ENCODE data around the gene NOP58. TPM values are rescaled to one million over a fixed set of nuclear protein-coding genes. Genes with fewer than 3 reads are reported as not detected.
"Not testable (repeated sequence)": the region's sequence is repeated elsewhere in the genome, so short reads cannot be mapped to it uniquely, and the experiment has no call there.

NOP58 gene
- total RNA-seq, 2 donors from 2014 or later, result 73.5 to 82.7 TPM

- no peaks in the 10 kb centered on the region for H3K27me3 ChIP-seq (ENCODE audit: control insufficient read depth, insufficient read depth, low read length, poor library complexity, severe bottlenecking)
- Mint-ChIP-seq H3K4me3 (no peak overlapping the region), H3K36me3 (ENCODE audit: low read depth) (no peaks in the 10 kb centered on the region), H3K27me3 (ENCODE audit: insufficient read depth) (no peaks in the 10 kb centered on the region), H3K4me1 (peaks cover 3% of the 10 kb centered on the region), H3K27ac (no peak overlapping the region), H3K9me3 (no peaks in the 10 kb centered on the region)
- H3K4me3 ChIP-seq (ENCODE audit: low read length), result peak overlapping the region; percentile 96
- no peak for DNase-seq
- no peak for TF ChIP-seq CTCF (conservative IDR thresholded peaks at IDR 0.05)
- no peaks in the 10 kb centered on the region for H3K36me3 ChIP-seq (ENCODE audit: control insufficient read depth, insufficient read depth, low read length)
- no peaks in the 10 kb centered on the region for H3K4me1 ChIP-seq (ENCODE audit: control insufficient read depth, insufficient read depth, low read length)
- no peaks in the 10 kb centered on the region for H3K9me3 ChIP-seq (ENCODE audit: control insufficient read depth, low read length)
- peak overlapping the region; percentile 98 for H3K9ac ChIP-seq (ENCODE audit: extremely low read depth, low read length, poor library complexity, severe bottlenecking)
- 39 to 41% methylated on average over 9 of the region's 9 CpGs for WGBS, 2 experiments (ENCODE audit: insufficient coverage in 1 of 2, insufficient read length in 1 of 2)
- H3K27ac ChIP-seq (ENCODE audit: low read depth, low read length), result no peak overlapping the region
Observed at GRCh38 chr2:202267495-202267894, 1.9 kb downstream of the NOP58 start.

GRCh38 chr2:202269585-202269984, 4.0 kb downstream of the NOP58 start:
- no peak overlapping the region for H3K27ac Mint-ChIP-seq
- H3K9me3 Mint-ChIP-seq, result no peaks in the 10 kb centered on the region
- Histone ChIP-seq H3K9me3 (ENCODE audit: control insufficient read depth, low read length) (no peaks in the 10 kb centered on the region), H3K27me3 (ENCODE audit: control insufficient read depth, insufficient read depth, low read length, poor library complexity, severe bottlenecking) (no peaks in the 10 kb centered on the region), H3K36me3 (ENCODE audit: control insufficient read depth, insufficient read depth, low read length) (no peaks in the 10 kb centered on the region), H3K4me1 (ENCODE audit: control insufficient read depth, insufficient read depth, low read length) (no peaks in the 10 kb centered on the region), H3K27ac (ENCODE audit: low read depth, low read length) (no peak overlapping the region), H3K4me3 (ENCODE audit: low read length) (no peak overlapping the region), H3K9ac (ENCODE audit: extremely low read depth, low read length, poor library complexity, severe bottlenecking) (no peak overlapping the region)
- WGBS, 2 experiments (ENCODE audit: insufficient coverage in 1 of 2, insufficient read length in 1 of 2), result 89 to 95% methylated on average over 8 to 9 of the region's 9 CpGs
- TF ChIP-seq CTCF (conservative IDR thresholded peaks at IDR 0.05), result no peak
- no peak for DNase-seq
- H3K36me3 Mint-ChIP-seq (ENCODE audit: low read depth), result no peaks in the 10 kb centered on the region
- H3K4me1 Mint-ChIP-seq, result peaks cover 3% of the 10 kb centered on the region
- H3K27me3 Mint-ChIP-seq (ENCODE audit: insufficient read depth), result no peaks in the 10 kb centered on the region
- H3K4me3 Mint-ChIP-seq, result no peak overlapping the region

GRCh38 chr2:202270487-202270886, 4.9 kb downstream of the NOP58 start:
- no peaks in the 10 kb centered on the region for H3K27me3 Mint-ChIP-seq (ENCODE audit: insufficient read depth)
- Histone ChIP-seq H3K27ac (ENCODE audit: low read depth, low read length) (no peak overlapping the region), H3K4me1 (ENCODE audit: control insufficient read depth, insufficient read depth, low read length) (no peaks in the 10 kb centered on the region), H3K36me3 (ENCODE audit: control insufficient read depth, insufficient read depth, low read length) (peaks cover 6% of the 10 kb centered on the region), H3K9me3 (ENCODE audit: control insufficient read depth, low read length) (no peaks in the 10 kb centered on the region), H3K9ac (ENCODE audit: extremely low read depth, low read length, poor library complexity, severe bottlenecking) (no peak overlapping the region), H3K4me3 (ENCODE audit: low read length) (no peak overlapping the region), H3K27me3 (ENCODE audit: control insufficient read depth, insufficient read depth, low read length, poor library complexity, severe bottlenecking) (no peaks in the 10 kb centered on the region)
- H3K9me3 Mint-ChIP-seq, result no peaks in the 10 kb centered on the region
- H3K27ac Mint-ChIP-seq, result peak overlapping the region; percentile 44
- peaks cover 4% of the 10 kb centered on the region for H3K36me3 Mint-ChIP-seq (ENCODE audit: low read depth)
- no peak for TF ChIP-seq CTCF (conservative IDR thresholded peaks at IDR 0.05)
- H3K4me1 Mint-ChIP-seq, result peaks cover 3% of the 10 kb centered on the region
- 92 to 100% methylated on average over 2 to 3 of the region's 3 CpGs for WGBS, 2 experiments (ENCODE audit: insufficient coverage in 1 of 2, insufficient read length in 1 of 2)
- no peak for DNase-seq
- H3K4me3 Mint-ChIP-seq, result no peak overlapping the region

GRCh38 chr2:202276078-202276720, 10.6 kb downstream of the NOP58 start:
- Mint-ChIP-seq H3K36me3 (ENCODE audit: low read depth) (peaks cover 35% of the 10 kb centered on the region), H3K27ac (peak overlapping the region; percentile 35)
- 94 to 100% methylated on average over 7 to 11 of the region's 11 CpGs for WGBS, 2 experiments (ENCODE audit: insufficient coverage in 1 of 2, insufficient read length in 1 of 2)
- not testable (repeated sequence) for H3K27me3 ChIP-seq (ENCODE audit: control insufficient read depth, insufficient read depth, low read length, poor library complexity, severe bottlenecking); H3K27ac ChIP-seq (ENCODE audit: low read depth, low read length); H3K9ac ChIP-seq (ENCODE audit: extremely low read depth, low read length, poor library complexity, severe bottlenecking); H3K27me3 Mint-ChIP-seq (ENCODE audit: insufficient read depth); H3K9me3 ChIP-seq (ENCODE audit: control insufficient read depth, low read length); H3K4me1 ChIP-seq (ENCODE audit: control insufficient read depth, insufficient read depth, low read length); H3K4me3 ChIP-seq (ENCODE audit: low read length); H3K4me1 Mint-ChIP-seq; H3K4me3 Mint-ChIP-seq; H3K9me3 Mint-ChIP-seq
- peaks cover 52% of the 10 kb centered on the region for H3K36me3 ChIP-seq (ENCODE audit: control insufficient read depth, insufficient read depth, low read length)
- DNase-seq, result peak; percentile 20

Measured in endodermal cell (in vitro differentiated cells).